OCI-LY7 (cell line): ENCODE results near the gene BCO2. TPM values are rescaled to one million over a fixed set of nuclear protein-coding genes. Genes with fewer than 3 reads are reported as not detected.

Experiments
- BruUV-seq: library from RNA; stranded (reverse); fragments of 400-500 nt; replicated peaks from 2 replicates; lab custom pipeline; 2021; lab: Mats Ljungman, UMichigan
- CTCF ChIA-PET: fragments of 300-600 bp; sonication (Branson Sonifier 250); formaldehyde crosslinking; loops from one replicate; lab custom pipeline; 2022; ENCODE audit warnings: antibody characterized with exemption; ENCODE audit not compliant: unreplicated experiment; lab: Charles Lee
- POLR2A ChIA-PET: fragments of 300-600 bp; sonication (Branson Sonifier 250); formaldehyde crosslinking; loops from one replicate; lab custom pipeline; 2022; ENCODE audit warnings: antibody characterized with exemption; lab: Charles Lee
- DNase-seq: peaks from one replicate; pipeline ENCODE4 v3.0.0-alpha.2; 2015; ENCODE audit warnings: low spot score
- H2AFZ ChIP-seq: fragments of 200-600 bp; sonication (generic), shearing (Covaris generic); 2 replicates; pipeline ENCODE4 v1.6.1; 2014; ENCODE audit warnings: mild to moderate bottlenecking, antibody characterized with exemption, low read length, moderate library complexity
- H3K27ac ChIP-seq: fragments of 200-600 bp; sonication (generic); 2 replicates; pipeline ENCODE4 v1.5.1; 2014; ENCODE audit warnings: mixed run types, low read depth, mild to moderate bottlenecking, moderate library complexity, low read length, inconsistent platforms; ENCODE audit not compliant: poor library complexity, severe bottlenecking
- H3K36me3 ChIP-seq: fragments of 200-600 bp; sonication (generic); 2 replicates; pipeline ENCODE4 v1.6.1; 2014; ENCODE audit warnings: mild to moderate bottlenecking, antibody characterized with exemption, low read length, moderate library complexity, mixed read lengths; ENCODE audit not compliant: insufficient read depth
- H3K4me1 ChIP-seq: fragments of 200-600 bp; sonication (generic); 2 replicates; pipeline ENCODE4 v1.5.1; 2014; ENCODE audit warnings: mild to moderate bottlenecking, low read length; ENCODE audit not compliant: insufficient read depth, poor library complexity, severe bottlenecking
- H3K4me2 ChIP-seq: fragments of 200-600 bp; sonication (generic); 2 replicates; pipeline ENCODE4 v1.6.1; 2014; ENCODE audit warnings: mild to moderate bottlenecking, low read length
- H3K4me3 ChIP-seq: fragments of 200-600 bp; sonication (generic); 2 replicates; pipeline ENCODE4 v1.5.1; 2014; ENCODE audit warnings: mild to moderate bottlenecking, low read depth, low read length; ENCODE audit not compliant: poor library complexity, severe bottlenecking
- H3K79me2 ChIP-seq: fragments of 200-600 bp; sonication (generic); 2 replicates; pipeline ENCODE4 v1.6.1; 2016; ENCODE audit warnings: low read depth, mild to moderate bottlenecking, low read length, moderate library complexity, mixed read lengths; ENCODE audit not compliant: insufficient read depth
- H3K9me2 ChIP-seq: fragments of 200-600 bp; sonication (generic); 2 replicates; pipeline ENCODE4 v1.6.1; 2016; ENCODE audit warnings: mild to moderate bottlenecking, low read length, mixed read lengths; ENCODE audit not compliant: insufficient read depth
- H3K9me3 ChIP-seq: fragments of 200-600 bp; sonication (generic); 2 replicates; pipeline ENCODE4 v1.6.1; 2014; ENCODE audit warnings: mild to moderate bottlenecking, mixed run types, low read length, mixed read lengths
- H4K20me1 ChIP-seq: fragments of 200-600 bp; sonication (generic); 2 replicates; pipeline ENCODE4 v1.6.1; 2014; ENCODE audit warnings: mild to moderate bottlenecking, antibody characterized with exemption, low read length, moderate library complexity, mixed read lengths; ENCODE audit not compliant: insufficient read depth
- EZH2phosphoT487 ChIP-seq: fragments of 200-600 bp; sonication (generic); IDR thresholded peaks from 2 replicates; pipeline ENCODE4 v1.6.1; 2018; ENCODE audit warnings: low read depth, borderline replicate concordance, mild to moderate bottlenecking, mixed run types, antibody characterized with exemption, low read length, moderate library complexity, mixed read lengths
- intact Hi-C: fragments of 100-400 bp; cut with micrococcal nuclease; formaldehyde crosslinking; loops from one replicate; pipeline ENCODE4 v1.10.0; 2022; ENCODE audit not compliant: unreplicated experiment
- total RNA-seq, 2 experiments: library from RNA; depleted of rRNA in 1 of 2; stranded (reverse); fragments of >200 nt in 1 of 2; shearing (Covaris generic) in 1 of 2; gene quantifications; 2 replicates each; pipeline ENCODE4 v1.2.3, GENCODE V29; 2014 to 2022
- TF ChIP-seq, protein P1 (sequence below): fragments of 200-600 bp; sonication (generic); conservative IDR thresholded peaks from 2 replicates; pipeline ENCODE4 v1.5.1; 2014; ENCODE audit warnings: mild to moderate bottlenecking, antibody characterized with exemption, low read length, moderate library complexity, mixed read lengths

The BCO2 gene
- total RNA-seq, 2 experiments from 2014 or later = 0.60 to 1.2 TPM

DNA sequence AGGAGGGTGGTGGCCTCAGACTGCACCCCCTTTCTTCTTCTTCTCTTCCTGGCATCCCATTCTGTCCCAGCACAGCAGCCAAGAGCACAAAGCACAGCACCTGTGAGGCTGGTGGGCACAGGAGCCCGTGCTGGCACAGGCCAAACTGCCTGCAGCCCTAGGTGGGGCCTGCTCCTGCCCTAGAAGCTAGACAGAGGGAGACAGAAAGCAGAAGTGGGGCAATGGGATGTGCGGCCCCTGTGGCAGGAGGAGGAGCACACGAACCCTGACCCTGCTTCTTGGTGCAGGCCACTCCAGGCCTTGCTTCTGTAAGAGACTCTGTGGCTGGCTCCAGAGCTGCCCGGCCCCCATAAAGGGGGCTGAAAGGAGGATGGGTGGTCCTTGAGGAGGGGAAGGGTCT, 47.0 kb downstream of the BCO2 start:
- no TSS peak for BruUV-seq

DNA sequence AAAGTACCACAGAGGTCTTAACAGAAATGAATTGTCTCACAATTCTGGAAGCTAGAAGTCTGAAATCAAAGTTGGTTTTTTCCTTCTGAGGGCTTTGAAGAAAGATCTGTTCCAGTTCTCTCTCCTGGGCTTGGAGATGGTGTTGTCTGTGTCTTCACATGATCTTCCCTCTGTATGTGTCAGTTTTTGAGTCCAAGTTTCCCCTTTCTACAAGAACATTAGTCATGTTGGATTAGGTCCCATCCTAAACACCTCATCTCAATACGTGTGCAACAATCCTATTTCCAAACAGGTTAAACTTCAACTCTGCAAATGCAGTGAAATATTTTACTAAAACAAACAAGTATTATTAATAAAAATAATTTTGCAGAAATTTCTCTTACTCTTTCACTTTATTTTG, 47.8 kb downstream of the BCO2 start:
- TF ChIP-seq, protein P1, sequence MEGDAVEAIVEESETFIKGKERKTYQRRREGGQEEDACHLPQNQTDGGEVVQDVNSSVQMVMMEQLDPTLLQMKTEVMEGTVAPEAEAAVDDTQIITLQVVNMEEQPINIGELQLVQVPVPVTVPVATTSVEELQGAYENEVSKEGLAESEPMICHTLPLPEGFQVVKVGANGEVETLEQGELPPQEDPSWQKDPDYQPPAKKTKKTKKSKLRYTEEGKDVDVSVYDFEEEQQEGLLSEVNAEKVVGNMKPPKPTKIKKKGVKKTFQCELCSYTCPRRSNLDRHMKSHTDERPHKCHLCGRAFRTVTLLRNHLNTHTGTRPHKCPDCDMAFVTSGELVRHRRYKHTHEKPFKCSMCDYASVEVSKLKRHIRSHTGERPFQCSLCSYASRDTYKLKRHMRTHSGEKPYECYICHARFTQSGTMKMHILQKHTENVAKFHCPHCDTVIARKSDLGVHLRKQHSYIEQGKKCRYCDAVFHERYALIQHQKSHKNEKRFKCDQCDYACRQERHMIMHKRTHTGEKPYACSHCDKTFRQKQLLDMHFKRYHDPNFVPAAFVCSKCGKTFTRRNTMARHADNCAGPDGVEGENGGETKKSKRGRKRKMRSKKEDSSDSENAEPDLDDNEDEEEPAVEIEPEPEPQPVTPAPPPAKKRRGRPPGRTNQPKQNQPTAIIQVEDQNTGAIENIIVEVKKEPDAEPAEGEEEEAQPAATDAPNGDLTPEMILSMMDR = no peak
- TF ChIP-seq EZH2phosphoT487 = no peak
- Histone ChIP-seq H3K4me3 (no peak overlapping the region), H3K9me2 (no peaks in the 10 kb centered on the region), H3K79me2 (peaks cover 13% of the 10 kb centered on the region; the same call in 1 of the 2 replicates), H2AFZ (no peak overlapping the region), H4K20me1 (no peaks in the 10 kb centered on the region), H3K9me3 (no peaks in the 10 kb centered on the region), H3K27ac (no peak overlapping the region), H3K36me3 (no peaks in the 10 kb centered on the region), H3K4me1 (peaks cover 10% of the 10 kb centered on the region), H3K4me2 (no peak overlapping the region)
- DNase-seq = no peak
- no TSS peak for BruUV-seq
- CTCF ChIA-PET = no interaction called here
- intact Hi-C loops = loop anchor here (5.0 kb wide), 1 partner anchor 296 kb away; no protein-coding TSS in a partner anchor
- POLR2A ChIA-PET = interaction anchor here (0.7 to 1.6 kb wide), 2 partner anchors 24 to 56 kb away, joined by 4 to 5 read pairs; no protein-coding TSS in a partner anchor

More for the DNA sequence above, 47.0 kb downstream of the BCO2 start:
- Histone ChIP-seq H4K20me1 (no peaks in the 10 kb centered on the region), H3K79me2 (peaks cover 7% of the 10 kb centered on the region; the same call in 1 of the 2 replicates), H3K4me1 (peaks cover 4% of the 10 kb centered on the region), H3K4me2 (no peak overlapping the region), H3K9me2 (no peaks in the 10 kb centered on the region), H3K36me3 (no peaks in the 10 kb centered on the region), H3K4me3 (no peak overlapping the region), H2AFZ (no peak overlapping the region), H3K9me3 (no peaks in the 10 kb centered on the region), H3K27ac (no peak overlapping the region)
- POLR2A ChIA-PET = interaction anchor here (1.6 kb wide), 1 partner anchor 57 kb away, joined by 5 read pairs; no protein-coding TSS in a partner anchor
- TF ChIP-seq EZH2phosphoT487 = no peak
- TF ChIP-seq, protein P1 = no peak
- CTCF ChIA-PET = no interaction called here
- intact Hi-C loops = loop anchor here (5.0 kb wide), 1 partner anchor 295 kb away; no protein-coding TSS in a partner anchor
- no peak for DNase-seq

DNA sequence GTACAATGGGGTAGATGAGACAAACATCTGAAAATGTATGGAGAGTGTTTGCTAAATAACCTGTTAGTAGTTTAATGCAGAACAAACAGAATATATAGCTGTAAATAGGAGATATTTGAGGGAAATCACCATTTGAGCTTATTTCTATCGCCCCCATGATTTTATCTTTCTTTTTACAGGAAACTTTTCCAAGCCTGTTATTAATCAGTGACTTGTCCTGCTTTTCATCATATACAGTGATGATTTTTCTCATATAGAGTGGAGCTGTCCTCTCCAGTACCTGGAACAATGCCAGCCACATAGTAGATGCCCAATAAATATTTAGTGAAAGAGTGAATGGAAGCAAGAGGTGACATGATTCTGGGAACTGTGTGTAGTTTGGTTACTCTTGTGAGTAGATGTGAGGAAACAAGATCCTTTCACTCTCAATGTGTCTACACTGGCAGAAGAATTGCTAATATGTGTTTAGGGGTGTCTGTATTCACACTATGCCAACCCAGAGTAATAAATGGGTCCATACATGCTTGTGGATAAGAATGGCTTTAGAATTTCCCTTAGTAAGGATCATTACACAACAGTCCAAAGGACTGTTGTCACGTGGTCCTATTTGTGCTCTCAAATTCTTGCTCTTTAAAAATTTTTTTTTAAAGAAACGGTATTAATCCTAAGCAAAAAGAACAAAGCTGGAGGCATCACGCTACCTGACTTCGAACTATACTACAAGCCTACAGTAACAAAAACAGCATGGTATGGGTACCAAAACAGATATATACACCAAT, 48.6 kb downstream of the BCO2 start:
- intact Hi-C loops = loop anchor here (5.0 kb wide), 1 partner anchor 297 kb away; no protein-coding TSS in a partner anchor
- DNase-seq = no peak
- H3K36me3 ChIP-seq = peaks cover 6% of the 10 kb centered on the region; the same call in 1 of the 2 replicates
- H3K4me2 ChIP-seq = no peak overlapping the region
- POLR2A ChIA-PET = interaction anchor here (1.6 kb wide), 1 partner anchor 56 kb away, joined by 5 read pairs; no protein-coding TSS in a partner anchor
- H3K79me2 ChIP-seq = peaks cover 13% of the 10 kb centered on the region; the same call in 1 of the 2 replicates
- no peaks in the 10 kb centered on the region for H3K9me2 ChIP-seq
- no peak overlapping the region for H2AFZ ChIP-seq
- no peak for TF ChIP-seq EZH2phosphoT487
- TF ChIP-seq, protein P1 = no peak
- no peaks in the 10 kb centered on the region for H4K20me1 ChIP-seq
- H3K27ac ChIP-seq = no peak overlapping the region
- peaks cover 10% of the 10 kb centered on the region for H3K4me1 ChIP-seq
- no peak overlapping the region for H3K4me3 ChIP-seq
- H3K9me3 ChIP-seq = no peaks in the 10 kb centered on the region
- CTCF ChIA-PET = no interaction called here
- BruUV-seq = no TSS peak
